Stomach (tissue), 4 donors: ENCODE data around the gene ZC3H7B.
A peak's percentile ranks its signal among the peaks of the same experiment; 100 is the strongest.

Experiments used
- POLR2AphosphoS5 ChIP-seq, 3 donors: sonication (generic); formaldehyde crosslinking; IDR thresholded peaks; one replicate each; pipeline ENCODE4 v1.6.1; 2016; ENCODE audit warnings: antibody characterized with exemption in 3 of 3
- TF ChIP-seq, protein P1 (sequence below), 7 experiments: fragments of 450-650 bp in 4 of 7; fragments of 200-600 bp in 3 of 7; sonication (generic) in 3 of 7; IDR thresholded peaks; one replicate each; pipeline ENCODE4 v1.5.1; 2016 to 2019; ENCODE audit warnings: antibody characterized with exemption in 7 of 7, control low read depth in 2 of 7, mild to moderate bottlenecking in 1 of 7

- TF ChIP-seq, protein P1, sequence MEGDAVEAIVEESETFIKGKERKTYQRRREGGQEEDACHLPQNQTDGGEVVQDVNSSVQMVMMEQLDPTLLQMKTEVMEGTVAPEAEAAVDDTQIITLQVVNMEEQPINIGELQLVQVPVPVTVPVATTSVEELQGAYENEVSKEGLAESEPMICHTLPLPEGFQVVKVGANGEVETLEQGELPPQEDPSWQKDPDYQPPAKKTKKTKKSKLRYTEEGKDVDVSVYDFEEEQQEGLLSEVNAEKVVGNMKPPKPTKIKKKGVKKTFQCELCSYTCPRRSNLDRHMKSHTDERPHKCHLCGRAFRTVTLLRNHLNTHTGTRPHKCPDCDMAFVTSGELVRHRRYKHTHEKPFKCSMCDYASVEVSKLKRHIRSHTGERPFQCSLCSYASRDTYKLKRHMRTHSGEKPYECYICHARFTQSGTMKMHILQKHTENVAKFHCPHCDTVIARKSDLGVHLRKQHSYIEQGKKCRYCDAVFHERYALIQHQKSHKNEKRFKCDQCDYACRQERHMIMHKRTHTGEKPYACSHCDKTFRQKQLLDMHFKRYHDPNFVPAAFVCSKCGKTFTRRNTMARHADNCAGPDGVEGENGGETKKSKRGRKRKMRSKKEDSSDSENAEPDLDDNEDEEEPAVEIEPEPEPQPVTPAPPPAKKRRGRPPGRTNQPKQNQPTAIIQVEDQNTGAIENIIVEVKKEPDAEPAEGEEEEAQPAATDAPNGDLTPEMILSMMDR (IDR thresholded peaks at IDR 0.05): peak in 3 of 7 experiments; percentile 40 to 58 (median 40)
- TF ChIP-seq POLR2AphosphoS5 (IDR thresholded peaks at IDR 0.05): peak; percentile 46 to 81 (median 51)
These were observed at the start of gene ZC3H7B for GRCh38 chr22:41301085-41302020.
